VCaP (cell line): ENCODE data around the gene GRIK4.

ENCODE experiments used
- H3K27ac ChIP-seq: fragments of 450-650 bp; 2 replicates; pipeline ENCODE4 v1.5.1; 2017
- TF ChIP-seq, protein P1 (sequence below): fragments of 450-650 bp; conservative IDR thresholded peaks from 2 replicates; pipeline ENCODE4 v1.5.1; 2017; ENCODE audit warnings: mild to moderate bottlenecking, moderate library complexity

Gene GRIK4

DNA sequence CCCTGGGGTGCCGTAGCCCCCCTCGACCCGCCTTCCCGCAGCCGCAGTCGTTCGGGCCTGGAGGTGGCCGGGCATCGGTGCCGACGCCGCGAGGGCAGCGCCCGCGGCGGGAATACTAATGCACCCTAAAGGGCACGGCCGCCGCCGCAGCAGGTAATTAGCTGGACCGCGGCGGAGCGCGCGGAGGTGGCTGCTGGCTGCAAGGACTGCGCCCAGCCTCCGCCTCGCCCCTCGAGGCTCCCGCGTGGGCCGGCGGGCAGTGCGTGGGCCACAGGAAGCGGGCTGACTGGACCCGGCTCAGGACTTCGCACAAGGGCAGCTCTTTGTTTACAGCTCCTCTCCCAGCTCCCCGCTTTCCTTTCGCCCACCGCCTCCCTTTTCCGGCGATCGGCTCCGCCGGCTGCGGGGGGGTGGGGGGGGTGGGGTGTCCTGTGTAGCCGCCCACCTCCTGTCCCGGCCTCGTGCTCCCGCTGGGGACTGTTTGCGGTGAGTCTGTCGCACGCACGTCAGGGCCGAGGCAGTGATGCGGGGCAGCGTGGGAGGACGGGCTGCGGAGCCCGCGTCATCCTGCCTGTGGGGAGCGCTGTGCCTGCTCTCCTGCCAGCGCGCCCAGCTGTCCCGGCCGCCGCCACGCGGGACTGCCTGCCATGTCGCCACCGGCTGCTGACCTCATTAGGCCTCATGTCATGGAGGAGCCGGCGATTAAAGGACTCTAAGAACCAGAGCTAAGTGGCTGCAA, 53.2 kb downstream of the GRIK4 start:
- H3K27ac ChIP-seq = peak overlapping the region; percentile 20; the same call in 1 of the 2 replicates
- TF ChIP-seq, protein P1, sequence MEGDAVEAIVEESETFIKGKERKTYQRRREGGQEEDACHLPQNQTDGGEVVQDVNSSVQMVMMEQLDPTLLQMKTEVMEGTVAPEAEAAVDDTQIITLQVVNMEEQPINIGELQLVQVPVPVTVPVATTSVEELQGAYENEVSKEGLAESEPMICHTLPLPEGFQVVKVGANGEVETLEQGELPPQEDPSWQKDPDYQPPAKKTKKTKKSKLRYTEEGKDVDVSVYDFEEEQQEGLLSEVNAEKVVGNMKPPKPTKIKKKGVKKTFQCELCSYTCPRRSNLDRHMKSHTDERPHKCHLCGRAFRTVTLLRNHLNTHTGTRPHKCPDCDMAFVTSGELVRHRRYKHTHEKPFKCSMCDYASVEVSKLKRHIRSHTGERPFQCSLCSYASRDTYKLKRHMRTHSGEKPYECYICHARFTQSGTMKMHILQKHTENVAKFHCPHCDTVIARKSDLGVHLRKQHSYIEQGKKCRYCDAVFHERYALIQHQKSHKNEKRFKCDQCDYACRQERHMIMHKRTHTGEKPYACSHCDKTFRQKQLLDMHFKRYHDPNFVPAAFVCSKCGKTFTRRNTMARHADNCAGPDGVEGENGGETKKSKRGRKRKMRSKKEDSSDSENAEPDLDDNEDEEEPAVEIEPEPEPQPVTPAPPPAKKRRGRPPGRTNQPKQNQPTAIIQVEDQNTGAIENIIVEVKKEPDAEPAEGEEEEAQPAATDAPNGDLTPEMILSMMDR = peak; percentile 16; the same call in 1 of the 2 replicates

DNA sequence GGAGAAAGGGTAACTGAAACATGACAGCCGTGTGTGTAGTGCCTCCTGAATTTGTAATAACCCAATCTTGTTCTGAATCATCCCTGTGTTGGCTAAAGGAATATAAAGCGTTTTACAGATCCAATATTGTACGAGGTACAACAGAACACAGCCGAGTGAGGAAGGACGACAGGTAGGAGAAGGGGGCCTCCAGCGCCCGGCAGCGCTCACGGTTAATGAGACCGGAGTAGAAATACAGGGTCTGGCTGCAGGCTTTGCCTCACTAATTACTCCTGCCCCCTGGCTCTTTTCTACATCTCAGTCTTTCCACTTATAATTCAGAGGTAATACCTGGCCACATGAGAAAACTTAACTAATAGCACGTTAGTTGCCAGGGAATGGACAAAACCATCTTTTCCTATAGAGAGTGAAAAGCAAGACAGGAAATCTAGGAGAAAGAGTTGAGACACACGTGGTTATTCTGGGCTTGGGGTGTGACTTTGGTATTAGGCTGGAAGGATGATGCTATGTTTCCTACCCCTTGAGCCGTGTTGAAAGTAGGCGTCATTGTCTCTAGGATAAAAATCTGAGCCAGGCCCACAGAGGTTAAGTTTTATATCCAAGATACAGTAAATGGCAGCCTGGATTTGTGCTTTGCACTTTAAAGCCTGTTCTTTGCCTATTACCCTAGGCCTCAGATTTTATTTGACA, 54.1 kb downstream of the GRIK4 start:
- TF ChIP-seq, protein P1 = no peak

DNA sequence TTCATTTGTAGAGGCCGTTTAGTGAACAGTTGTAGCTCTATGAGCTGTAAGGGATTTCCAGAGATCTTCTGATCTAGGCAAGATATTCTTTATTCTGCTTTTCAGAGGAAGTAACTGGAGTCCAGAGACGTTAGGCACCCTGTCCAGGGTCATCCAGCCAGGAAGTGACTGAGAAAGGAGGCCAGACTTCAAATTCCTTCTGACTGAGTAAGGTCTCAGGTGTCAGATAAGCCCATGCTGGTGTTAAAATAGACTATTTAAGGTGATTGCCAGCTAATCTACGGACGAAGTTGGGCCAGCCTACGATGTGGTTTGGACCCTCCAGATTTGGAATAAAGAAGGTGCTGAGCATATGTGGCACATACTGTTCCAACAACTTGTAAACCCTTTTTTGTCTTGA, 54.6 kb downstream of the GRIK4 start:
- no peak overlapping the region for H3K27ac ChIP-seq
- TF ChIP-seq, protein P1 = no peak

More for the DNA sequence above, 54.1 kb downstream of the GRIK4 start:
- no peak overlapping the region for H3K27ac ChIP-seq

DNA sequence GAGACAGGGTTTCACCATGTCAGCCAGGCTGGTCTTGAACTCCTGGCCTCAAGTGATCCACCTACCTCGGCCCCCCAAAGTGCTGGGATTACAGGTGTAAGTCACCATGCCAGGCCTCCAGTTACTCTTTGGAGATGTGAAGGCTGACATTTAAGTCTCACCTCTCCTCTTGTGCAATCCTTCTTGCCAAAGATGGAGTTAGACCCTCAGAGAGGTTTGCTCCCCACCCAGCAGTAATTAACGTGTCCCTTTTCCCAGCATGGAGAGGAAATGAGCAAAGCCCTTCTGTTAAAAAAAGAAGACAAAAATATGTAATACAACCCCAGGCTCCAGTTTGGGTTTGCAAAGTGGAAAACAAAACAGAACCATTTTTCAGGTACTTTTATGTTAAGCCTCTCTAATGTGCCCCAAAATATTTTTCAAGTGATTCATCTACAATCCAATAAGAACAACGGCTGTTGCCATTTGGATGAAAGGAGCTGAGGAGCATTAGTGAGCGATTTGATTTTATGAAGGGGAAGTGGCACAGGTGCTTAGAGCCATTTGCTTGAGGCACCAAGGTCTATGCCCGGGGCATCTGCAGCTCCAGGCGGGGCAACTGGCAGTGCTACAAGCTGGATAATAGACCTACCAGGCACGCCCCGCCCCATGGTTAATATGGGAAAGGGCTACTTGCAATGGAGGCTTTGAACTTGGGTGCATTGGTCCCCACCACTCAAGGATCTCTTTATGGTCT, 57.2 kb downstream of the GRIK4 start:
- no peak overlapping the region for H3K27ac ChIP-seq
- TF ChIP-seq, protein P1 = no peak

DNA sequence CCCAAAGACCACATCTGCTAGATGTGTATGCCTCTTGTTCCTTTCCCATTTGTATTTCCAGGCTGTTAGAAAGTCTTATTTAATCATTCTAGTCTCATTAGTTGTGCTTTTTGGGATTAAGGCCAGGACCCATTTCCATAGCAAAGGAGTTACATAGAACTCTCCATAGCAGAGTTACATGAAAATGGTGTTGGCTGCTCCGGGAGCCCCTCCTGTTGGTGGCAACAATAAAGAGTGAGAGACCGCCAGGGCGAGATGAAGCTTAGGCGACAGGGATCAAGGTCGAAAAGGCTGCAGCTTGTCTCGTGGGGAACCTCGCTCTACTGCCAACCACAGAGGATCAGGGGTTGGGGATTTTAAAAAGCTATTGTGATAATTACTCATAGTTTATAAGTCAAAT, 58.3 kb downstream of the GRIK4 start:
- no peak overlapping the region for H3K27ac ChIP-seq
- TF ChIP-seq, protein P1 = no peak

DNA sequence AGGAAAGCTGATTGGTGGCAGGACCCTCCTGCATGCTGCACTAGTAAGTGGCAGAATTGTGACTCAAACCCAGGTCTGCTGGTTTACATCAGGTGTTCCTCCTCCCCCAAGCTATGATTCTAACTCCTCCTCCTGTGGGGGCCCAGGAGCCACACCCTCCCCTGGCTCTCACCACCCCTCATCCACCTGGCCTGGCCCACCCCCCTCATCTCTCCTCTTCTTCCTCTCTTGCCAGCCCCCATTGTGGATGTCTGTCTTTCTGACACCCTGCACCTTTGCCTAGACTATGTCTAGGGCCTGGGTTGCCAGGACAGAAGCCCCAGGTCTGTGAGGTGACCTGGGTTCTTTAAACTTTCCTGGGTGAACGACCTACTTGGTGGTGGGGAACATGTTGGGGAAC, 59.9 kb downstream of the GRIK4 start:
- TF ChIP-seq, protein P1 = no peak

DNA sequence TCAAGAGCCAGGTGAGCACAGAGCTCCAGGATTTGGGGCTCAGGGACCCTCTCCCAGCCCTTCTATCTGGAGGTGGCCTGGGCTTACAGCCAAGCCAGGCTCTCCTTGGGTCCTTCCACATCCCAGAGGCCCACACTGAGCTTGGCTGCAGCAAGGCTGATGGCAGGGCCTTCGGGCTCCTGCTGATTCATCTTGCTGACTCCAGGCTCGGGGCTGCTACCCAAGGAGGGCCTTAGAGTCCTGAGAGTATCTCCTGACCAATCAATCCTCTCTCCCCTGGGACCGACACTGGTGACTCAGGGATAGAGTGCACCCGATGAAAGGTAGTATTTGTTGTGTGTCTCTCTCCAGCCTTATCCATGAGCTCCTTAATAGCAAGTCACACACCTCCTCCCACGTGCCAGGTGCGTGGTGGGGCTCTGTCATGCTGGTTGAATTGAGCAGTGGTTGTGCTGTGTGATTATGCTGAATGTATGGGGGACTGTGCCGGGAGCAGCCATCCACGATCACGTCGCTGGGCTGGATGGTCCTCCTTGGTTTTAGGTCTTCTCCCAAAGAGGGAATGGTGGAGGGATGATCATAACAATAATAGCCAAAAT, 62.3 kb downstream of the GRIK4 start:
- TF ChIP-seq, protein P1 = no peak
- no peak overlapping the region for H3K27ac ChIP-seq

More for the DNA sequence above, 59.9 kb downstream of the GRIK4 start:
- H3K27ac ChIP-seq = no peak overlapping the region
